GM11168 (cell line): ENCODE data around the gene DIPK1B.

Experiments
- in situ Hi-C: fragments of 300-500 bp; cut with MboI; formaldehyde crosslinking; loops from one replicate; pipeline ENCODE4 v1.12.0; 2022; ENCODE audit warnings: low sequenced_read_pairs; ENCODE audit not compliant: unreplicated experiment

The DIPK1B gene

DNA sequence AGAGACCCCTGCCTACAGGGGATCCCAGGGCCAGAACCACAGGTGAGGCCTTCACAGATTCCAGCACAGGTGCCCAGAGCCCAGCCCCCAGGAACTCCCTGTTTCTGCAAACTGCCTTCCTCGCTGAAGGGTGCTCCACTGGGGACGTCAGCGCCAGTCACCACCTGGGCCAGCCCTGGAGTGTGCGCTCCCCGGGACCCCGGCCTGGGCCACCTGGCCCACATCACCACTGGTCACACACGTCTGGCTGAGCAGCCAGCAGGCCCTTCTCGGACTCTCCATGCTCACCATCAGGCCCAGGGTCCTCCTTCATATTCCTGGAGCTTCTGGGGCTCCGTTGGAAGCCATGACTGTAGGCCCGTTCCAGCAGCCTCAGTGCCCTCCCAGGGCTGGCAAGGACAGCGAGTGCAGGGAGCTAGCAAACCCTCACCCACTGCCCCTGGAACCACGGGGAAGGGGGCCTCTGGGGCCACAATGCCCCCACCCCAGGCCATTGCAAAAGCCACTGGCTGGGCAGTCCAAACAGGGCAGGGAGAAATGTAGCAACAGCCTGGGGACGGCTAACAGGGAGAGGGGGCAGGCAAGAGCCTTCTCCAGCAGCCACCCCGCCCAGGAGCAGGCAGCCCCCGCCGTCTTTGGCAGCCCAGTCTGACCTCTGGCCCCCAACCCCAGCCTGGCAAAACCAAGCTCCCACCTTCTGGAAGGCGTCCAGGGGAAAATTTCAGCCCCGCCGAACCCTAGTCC, 26.4 kb upstream of the DIPK1B start:
- in situ Hi-C loops, result no loop called here

DNA sequence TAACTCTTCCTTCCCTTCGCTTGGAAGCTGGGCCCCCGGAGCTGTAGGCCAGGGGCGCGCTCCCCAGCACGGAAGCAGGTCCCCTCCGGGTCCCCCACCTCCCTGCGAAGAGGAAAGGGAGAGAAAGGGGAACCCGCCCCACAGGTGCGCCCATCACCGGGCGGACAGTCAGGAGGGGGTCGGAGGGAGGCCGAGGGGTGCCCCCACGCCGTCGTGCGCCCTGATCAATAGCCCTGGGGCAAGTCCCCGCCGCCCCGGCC, 25.9 kb upstream of the DIPK1B start:
- in situ Hi-C loops, result no loop called here

DNA sequence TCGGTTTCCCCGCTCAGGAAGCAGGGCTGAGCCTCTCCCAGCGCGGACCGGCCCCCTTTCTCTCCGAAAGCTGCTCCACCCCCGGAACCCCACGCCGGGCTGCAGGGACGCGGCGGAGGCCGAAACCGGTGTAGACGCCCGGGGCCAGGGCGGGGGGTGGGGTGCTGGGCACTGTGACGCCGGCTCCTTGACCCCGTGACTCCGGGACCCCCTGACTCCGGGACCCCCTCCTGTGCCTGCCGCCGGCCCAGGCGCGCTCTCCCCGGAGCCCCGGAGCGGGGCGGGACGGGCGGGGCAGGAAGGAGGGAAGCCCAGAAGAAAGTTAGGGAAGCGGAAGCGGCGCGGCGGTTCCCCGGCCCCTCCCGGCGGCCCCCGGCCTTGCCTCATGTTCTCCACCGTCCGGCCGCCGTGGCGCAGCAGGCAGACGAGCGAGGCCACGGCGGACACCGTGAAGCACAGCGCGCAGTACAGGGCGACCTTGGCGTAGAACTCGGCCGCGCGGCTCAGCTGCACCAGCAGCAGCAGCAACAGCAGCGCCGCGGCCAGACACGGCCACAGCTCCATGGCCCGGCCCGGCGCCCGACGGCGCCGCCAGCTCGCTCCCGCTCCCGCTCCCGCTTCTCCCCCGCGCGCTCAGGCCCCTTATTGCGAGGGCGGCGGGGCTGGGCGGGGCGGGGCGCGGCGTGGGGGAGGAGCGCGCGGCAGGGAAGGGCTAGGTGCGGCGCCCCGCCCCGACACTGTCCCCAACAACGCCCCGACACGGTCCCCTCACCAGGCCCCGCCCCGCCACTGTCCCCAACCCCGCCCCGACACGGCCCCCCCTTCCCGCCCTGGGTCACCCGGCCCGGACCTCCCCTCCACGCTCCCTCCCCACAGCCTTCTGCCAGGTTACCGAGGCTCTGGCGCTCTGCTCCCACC, 25.3 kb upstream of the DIPK1B start, which contains the start of gene AGPAT2:
TSS of gene AGPAT2 (minus strand) at position 664 of the 918 bp plus-strand sequence. CDS start at position 564, 100 bp downstream.
- in situ Hi-C loops, result no loop called here

DNA sequence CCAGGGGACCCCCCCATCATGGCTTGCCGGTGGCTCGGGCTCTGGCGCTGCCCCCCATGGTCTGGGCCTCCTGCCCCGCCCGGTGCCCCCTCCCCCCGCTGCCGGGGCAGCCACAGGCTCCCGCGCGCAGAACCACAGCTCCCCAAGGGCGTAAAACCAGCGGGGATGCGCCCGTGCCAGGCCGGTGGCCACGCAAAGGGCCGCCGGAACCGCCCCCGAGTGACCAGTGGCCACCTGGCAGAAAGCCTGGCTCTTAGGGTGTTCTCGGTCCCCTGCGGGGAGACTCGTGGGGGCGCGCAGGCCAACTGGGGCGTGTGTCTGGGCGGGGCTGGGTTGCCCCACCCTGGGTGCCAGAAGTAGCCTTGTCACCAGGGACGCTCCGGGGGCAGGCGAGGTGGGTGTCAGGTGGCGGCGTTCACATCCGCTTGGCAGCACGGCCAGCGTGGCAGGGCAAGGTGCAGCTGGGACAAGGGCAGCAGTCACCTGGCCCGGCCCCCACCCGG, 24.6 kb upstream of the DIPK1B start:
- in situ Hi-C loops, result no loop called here

DNA sequence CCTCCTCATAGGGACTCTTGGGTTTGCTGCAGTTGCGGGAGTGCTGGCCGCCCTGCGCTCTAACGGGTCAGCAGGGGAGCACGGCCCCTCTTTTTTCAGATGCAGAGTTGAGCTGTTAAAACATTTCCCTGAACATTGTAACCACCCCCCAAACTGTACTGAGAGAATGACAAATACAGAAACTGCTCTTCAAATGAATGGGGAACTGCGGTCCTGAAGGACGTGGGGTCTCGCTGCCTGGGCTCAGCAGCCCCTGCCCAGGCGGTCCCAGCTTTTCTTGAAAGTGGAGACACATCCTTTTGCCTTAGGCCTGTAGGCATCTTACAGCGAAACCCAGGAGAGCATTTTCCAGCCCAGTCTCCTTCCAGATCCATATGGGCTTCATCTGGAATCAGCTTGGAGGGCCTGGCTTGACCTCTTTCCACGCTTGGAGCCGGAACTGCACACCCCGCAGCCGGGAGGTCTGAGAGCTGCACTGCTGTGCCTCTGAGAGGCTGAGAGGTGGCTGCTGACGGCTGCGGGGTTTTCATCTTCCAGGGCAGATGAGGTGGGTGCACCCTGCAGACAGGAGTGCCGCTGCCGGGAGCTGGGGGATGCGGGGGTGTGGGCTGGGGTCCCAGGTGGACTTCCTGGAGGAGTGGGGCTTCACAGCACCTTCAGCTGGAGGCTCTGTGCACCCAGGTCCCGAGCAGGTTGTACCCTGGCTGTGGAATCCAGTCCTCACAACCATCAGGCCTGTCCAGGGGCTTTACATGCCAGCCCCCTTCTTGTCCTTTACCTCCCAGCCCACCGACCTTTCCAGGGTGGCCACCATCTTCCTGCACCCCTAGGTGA, 23.9 kb upstream of the DIPK1B start:
- in situ Hi-C loops, result no loop called here

DNA sequence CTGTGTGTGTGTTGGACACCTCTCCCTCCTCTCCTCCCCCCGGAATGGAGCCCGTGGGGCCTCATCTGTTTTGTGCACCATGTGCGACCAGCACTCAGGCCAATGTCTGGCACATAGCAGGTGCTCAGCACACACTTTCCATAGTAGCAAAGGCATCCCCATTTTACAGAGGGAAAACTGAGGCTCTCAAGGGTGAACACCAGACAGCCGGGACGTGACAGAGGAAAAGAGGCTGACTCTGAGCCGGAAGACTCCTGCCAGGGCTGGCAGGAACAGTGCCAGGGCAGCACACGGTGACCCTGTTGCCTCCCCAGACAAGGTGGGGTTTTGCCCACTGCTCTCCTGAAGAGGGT, 23.3 kb upstream of the DIPK1B start:
- in situ Hi-C loops, result no loop called here

DNA sequence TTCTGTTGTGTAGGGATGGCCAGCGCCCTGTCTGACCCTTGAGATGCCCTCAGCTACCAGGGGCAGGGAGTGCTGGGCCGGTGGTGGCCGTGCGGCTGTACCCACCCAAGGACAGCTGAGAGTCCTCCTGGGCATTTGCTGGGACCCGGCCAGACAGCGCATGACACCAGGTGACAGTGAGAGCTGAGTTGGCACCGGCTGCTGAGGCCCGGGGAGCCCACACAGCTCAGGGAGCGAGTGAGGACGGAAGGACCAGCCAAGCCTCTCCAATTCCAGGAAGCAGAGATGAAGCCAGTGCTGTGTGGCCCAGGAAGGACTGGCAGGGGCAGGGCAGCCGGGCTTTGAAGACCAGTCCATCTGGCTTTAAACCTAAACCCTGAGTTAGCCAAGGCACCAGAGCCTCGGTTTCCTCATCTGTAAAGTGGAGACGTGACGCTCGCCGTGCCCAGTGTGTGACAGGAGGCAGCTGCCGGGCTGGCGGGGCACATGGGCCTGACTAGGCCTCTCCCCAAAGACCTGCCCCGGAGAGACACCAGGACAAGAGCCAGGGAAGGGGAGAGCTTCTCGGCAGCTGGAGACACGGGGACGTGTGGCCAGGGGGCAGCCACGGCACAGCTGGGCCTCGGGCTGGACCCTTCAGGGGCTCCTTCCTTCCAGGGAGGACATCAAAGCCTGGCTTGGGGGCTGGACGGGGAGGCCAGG, 22.1 kb upstream of the DIPK1B start:
- in situ Hi-C loops, result no loop called here

DNA sequence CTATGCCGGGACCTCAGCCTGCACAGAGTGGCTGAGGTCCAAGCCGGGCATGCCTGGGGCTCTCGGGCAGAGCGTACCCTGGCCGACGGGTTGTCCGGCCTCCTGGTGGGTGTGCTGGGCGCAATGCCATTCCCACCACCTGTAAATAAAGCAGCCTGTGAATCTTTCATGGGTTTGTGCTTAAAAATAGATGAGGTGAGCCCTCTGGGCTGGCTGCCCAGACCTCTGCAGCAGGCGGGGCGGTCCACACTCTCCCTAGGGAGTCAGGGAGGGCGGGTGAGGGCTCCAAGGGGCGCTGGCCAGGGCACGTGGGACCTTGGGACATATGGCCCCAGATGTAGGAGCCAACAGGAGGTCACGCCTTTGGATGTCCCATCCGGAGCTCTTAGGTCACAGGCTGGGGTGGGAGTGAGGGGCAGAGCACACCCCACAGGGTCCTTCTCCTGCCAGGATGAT, 21.5 kb upstream of the DIPK1B start:
- in situ Hi-C loops, result no loop called here

DNA sequence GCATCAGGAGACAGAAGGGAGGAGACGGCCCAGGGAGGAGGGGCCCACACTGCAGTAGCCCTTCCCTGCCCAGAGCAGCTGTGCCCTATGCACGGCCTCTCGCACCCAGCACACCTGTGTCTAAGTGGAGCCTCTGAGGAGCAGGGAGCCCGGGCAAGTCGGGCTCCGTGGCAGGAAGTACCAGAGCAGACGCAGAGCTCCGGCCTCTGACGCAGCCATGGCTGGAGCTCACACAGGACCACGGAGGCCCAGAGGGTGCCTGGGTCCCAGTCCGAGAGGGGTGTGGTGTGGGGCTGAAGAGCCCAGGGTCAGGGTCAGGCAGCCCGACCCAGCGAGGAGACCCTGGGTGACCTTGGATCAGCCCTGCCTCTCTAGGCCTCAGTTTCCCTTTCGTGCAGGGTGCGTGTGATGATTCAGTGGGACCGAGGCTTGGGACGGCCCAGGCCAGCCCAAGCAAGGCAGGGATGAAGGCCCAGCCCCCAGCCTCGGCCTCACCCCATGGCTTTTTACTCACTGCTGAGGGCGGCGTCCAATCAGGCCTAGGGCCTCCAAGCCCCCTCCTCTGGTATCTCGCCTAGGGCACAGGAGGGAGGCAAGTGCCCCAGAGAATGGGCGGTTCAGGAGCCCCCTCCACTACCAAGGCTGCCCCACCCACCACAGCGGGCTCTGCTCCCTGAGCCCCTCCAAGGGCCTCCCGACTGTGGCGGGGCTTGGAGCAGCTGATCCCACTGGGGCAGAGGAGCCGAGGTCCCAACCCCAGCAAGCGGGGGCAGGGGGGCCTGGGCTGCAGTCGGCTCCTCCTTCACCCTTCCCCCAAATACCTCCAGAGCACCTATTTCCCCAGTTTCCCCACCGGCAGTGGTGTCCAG, 20.8 kb upstream of the DIPK1B start:
- in situ Hi-C loops, result no loop called here

DNA sequence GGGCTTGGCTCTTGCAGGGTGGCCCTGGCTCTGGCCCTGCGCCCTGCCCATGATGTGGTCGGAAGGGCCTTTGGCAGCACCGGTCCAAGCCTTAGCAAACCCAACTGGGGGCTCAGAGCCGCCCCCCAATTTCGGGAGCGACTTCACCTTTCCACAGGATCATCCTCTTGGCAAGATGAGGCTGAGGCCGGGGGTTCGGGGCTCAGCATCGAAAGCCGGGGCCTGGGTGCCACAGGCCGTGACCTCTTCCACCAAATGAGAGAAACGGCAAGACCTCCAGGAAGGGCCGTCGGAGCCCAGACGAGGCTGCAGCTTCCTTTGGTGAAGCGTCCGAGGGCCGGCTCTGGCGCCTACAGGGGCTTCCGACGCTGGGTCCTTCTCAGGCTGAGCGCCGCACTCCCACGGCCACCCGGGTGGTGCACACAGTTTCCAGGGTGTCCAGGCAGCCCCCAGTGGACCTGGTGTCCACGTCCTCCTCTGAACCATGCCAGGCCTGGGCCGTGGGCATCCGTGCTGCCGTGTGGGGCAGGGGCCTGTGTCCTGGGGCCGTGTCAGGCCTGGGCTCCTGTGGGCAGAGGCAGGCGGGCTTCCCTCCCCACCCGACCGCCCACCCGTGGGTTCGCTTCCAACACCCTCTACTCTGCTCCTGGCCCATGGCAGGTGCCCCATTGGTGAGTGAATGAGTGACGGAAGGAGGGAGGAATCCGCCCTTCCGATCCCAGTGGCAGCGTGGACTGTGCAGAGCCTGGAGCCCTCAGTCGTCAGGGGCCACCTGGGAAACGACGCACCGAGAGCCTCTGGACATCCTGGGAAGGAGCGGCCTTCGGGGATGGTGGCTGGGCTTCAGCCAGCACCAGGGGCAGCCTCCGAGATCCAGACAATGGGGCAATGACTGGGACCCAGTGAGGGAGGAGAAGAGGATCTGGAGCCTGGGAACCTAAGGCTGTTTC, 19.9 kb upstream of the DIPK1B start:
- in situ Hi-C loops, result no loop called here

DNA sequence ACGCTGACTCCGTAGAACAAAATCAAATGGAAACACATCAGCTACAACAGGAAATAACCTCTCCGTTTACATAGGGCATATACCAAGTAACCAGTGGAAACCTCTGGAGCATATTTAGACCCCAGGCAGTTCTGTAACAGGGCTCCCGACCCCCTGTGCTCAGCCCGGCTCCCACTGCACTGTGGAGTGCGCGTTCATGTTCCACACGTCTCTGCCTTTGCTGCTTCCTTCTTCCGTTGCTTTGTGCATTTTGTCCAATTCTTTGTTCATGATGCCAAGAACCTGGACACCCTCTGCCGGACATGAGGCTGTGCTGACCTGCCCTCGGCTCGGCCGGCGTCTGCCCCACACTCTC, 19.3 kb upstream of the DIPK1B start:
- in situ Hi-C loops, result no loop called here

DNA sequence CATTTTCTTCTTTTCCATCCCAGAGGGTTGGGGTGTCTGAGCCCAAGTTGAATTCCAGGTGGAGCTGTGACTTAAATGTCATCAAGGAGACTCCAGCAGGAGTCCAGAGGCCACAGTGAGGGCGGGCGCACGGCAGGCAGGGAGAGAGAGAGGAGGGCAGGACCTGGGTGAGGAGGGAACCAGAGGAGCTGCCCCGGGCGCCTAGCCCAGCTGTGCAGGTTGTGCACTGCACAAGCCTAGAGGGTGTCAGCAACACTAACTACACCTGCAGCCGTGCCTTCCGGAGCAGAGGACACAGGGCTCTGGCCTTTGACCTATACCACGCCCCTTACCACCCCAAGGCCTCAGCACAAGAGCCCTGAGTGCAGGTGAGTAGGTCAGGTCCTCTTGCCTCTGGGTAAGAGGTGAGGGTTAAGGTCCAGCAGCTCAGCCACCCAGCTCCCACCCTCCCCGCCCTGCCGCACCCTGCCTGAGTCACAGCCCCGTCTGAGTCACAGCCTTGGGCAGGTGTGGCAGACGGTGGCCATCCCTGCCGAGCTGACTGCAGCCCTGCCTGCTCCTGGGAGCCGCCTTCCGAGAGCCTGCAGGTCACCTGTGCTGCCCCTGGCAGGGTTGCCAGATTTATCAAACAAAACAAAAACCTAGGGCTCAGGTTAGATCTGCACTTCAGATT, 18.7 kb upstream of the DIPK1B start:
- in situ Hi-C loops, result no loop called here

DNA sequence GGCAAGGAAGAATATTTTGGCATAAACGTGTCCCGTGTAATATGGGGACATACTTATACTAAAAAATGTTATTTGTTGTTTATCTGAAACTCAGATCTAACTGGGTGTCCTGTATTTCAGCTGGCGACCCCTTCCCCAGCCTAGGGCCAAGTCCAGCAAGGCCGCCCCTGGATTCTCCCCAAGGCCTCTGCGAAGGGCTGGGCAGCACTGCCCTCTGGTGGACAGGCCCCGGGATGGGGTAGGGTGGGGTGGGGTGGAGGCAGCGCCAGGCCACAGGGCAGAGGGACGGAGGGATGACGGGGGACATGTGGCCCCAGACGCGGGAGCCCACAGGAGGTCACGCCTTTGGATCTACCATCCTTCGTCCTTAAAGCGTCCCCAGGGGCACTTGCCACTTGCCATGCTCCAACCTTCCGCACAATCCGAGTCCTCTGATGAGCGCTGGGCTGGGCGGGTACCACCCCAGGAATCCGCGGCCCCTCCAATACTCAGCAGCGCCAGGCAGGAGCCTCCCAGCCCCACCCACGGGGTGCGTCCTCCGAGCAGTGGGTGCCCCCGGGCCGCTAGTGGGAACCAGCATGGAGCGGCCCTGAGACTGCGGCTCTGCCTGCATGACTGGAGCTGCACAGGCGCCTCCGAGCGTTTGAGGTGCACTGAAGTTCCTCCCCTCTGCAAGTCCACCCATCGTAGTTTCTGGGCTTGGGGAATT, 18.1 kb upstream of the DIPK1B start:
- in situ Hi-C loops, result no loop called here

DNA sequence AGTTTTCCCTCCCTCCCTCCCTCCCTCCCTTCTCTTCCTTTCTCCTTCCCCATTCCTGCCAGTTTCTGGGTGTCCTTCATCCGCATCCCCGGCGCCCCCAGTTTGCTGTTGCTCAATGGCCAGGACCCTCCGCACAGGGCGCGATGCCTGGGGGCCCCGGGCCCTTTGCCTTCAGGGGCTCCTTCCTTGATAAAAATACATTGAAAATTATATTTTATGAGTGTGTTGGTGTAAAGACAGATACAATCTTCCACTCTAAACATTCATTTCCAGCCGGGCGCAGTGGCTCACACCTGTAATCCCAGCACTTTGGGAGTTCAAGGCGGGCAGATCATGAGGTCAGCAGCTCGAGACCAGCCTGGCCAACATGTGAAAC, 17.5 kb upstream of the DIPK1B start:
- in situ Hi-C loops, result no loop called here

DNA sequence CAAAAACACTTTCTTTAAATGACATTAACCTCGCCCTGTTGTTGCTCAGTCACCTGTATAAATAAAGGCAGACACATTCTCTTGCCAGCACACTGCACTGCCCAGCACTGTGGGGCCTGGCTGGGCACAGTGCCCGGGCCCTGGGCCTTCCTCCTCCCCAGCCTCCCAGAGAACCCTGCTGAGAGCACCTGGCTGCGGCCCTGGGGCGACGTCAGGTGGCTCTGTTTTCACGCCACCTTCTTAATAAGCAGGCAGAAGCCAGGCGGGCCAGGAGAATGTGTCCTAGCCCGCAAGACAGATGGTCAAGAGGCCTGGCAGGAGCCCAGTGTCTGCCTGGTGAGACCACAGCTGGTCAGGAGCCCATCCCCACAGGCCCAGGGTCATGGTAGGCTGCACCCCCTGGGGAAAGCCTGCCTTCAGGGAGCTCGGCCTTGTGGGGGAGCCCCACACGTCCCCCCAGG, 16.9 kb upstream of the DIPK1B start:
- in situ Hi-C loops, result no loop called here

DNA sequence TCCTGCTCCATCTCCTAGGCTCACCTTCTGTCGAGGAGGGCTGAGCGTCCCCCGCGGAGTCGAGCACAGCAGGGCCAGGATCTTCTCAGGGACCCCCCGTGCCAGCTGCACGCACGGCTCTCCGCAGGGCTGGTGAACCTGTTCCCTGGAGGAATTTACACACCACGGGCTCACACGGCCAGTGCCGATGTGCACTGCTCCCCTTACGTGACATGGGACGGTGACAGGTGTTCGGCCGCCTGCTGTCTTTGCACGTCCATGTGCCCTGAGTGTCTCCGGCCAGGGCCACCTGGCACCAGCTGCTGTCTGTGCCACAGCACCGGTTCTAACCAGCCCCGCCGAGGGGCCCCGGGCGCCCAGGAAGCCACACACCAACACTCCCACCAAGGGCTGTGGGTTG, 16.4 kb upstream of the DIPK1B start:
- in situ Hi-C loops, result no loop called here

DNA sequence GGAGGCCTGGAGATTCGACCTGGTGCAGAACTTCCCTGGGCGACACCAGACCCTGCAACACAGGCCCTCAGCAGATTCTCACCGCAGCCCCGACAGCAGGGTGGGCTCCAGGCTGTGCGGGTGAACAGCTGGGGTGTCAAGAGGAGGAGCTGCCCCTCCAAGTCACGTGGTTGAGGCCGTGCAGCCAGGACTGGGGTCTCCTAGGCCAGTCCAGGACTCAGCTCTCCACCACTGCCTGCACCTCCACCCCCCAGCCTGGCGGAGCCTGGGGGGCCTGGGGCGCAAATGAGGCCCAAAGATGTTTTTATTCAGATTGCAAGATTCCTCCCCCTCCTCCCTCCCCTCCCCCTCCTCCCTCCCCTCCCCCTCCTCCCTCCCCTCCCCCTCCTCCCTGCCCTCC, 15.9 kb upstream of the DIPK1B start:
- in situ Hi-C loops, result no loop called here
